SK-N-SH (cell line): ENCODE data around the gene ROBO1. TPM values are rescaled to one million over a fixed set of nuclear protein-coding genes. Genes with fewer than 3 reads are reported as not detected.

Experiments used
- CTCF ChIA-PET: fragments of 300-600, 350-600 bp; formaldehyde crosslinking; extraction: SDS; loops from one replicate; lab custom pipeline; 2021; lab: Yijun Ruan, JAX
- POLR2A ChIA-PET: fragments of 350-600 bp; sonication (Branson Sonifier 250); formaldehyde crosslinking; extraction: SDS; loops from one replicate; lab custom pipeline; 2020; ENCODE audit warnings: antibody characterized with exemption, inconsistent platforms; lab: Yijun Ruan, JAX
- DNase-seq: peaks from one replicate; pipeline ENCODE4 v3.0.0; 2012
- H2AFZ ChIP-seq: fragments of 200-600 bp; sonication (generic); 2 replicates; pipeline ENCODE4 v1.8.1; 2016; ENCODE audit warnings: antibody characterized with exemption, mild to moderate bottlenecking, low read depth
- H3F3A ChIP-seq: fragments of 200-600 bp; sonication (generic); replicated peaks from 2 replicates; pipeline ENCODE3; 2016; ENCODE audit warnings: antibody characterized with exemption, mild to moderate bottlenecking; ENCODE audit not compliant: insufficient read depth
- H3K27ac ChIP-seq, 2 experiments: fragments of 200-500 bp in 1 of 2; fragments of 200-600 bp in 1 of 2; sonication (Bioruptor generic) in 1 of 2; sonication (generic), shearing (Covaris generic) in 1 of 2; 2 replicates each; pipeline versions ENCODE4 v1.5.1 to v1.6.1; 2014 to 2016; ENCODE audit warnings: low read depth in 2 of 2, inconsistent platforms in 1 of 2, low read length in 1 of 2, mild to moderate bottlenecking in 1 of 2, mixed read lengths in 1 of 2
- H3K27me3 ChIP-seq: fragments of 200-600 bp; sonication (generic), shearing (Covaris generic); 2 replicates; pipeline ENCODE4 v1.6.1; 2016; ENCODE audit warnings: mixed run types; ENCODE audit not compliant: insufficient read depth
- H3K36me3 ChIP-seq, 2 experiments: fragments of 200-500 bp in 1 of 2; fragments of 200-600 bp in 1 of 2; sonication (Bioruptor generic) in 1 of 2; sonication (generic) in 1 of 2; replicated peaks in 1 of 2; 2 replicates each; pipeline versions ENCODE3 to v1.5.1; 2014 to 2016; ENCODE audit warnings: low read length in 1 of 2, mild to moderate bottlenecking in 1 of 2; ENCODE audit not compliant: insufficient read depth in 2 of 2, control insufficient read depth in 1 of 2
- H3K4me1 ChIP-seq, 2 experiments: fragments of 200-500 bp in 1 of 2; fragments of 200-600 bp in 1 of 2; sonication (Bioruptor generic) in 1 of 2; sonication (generic), shearing (Covaris generic) in 1 of 2; 2 replicates each; pipeline versions ENCODE4 v1.5.1 to v1.6.1; 2014 to 2016; ENCODE audit warnings: low read depth in 1 of 2, low read length in 1 of 2, mixed run types in 1 of 2; ENCODE audit not compliant: insufficient read depth in 2 of 2, control insufficient read depth in 1 of 2
- H3K4me2 ChIP-seq: fragments of 200-600 bp; sonication (generic), shearing (Covaris generic); 2 replicates; pipeline ENCODE4 v1.6.1; 2017; ENCODE audit warnings: mixed run types
- H3K4me3 ChIP-seq, 2 experiments: fragments of 200-500 bp in 1 of 2; fragments of 200-600 bp in 1 of 2; sonication (Bioruptor generic) in 1 of 2; sonication (generic), shearing (Covaris generic) in 1 of 2; 2 replicates each; pipeline versions ENCODE4 v1.5.1 to v1.8.1; 2014 to 2016; ENCODE audit warnings: low read depth in 2 of 2, inconsistent platforms in 1 of 2, low read length in 1 of 2, mild to moderate bottlenecking in 1 of 2, mixed read lengths in 1 of 2, moderate library complexity in 1 of 2
- H3K79me2 ChIP-seq: fragments of 200-600 bp; sonication (generic); 2 replicates; pipeline ENCODE4 v1.8.1; 2017; ENCODE audit warnings: mild to moderate bottlenecking; ENCODE audit not compliant: insufficient read depth
- H3K9ac ChIP-seq: fragments of 200-600 bp; sonication (generic); 2 replicates; pipeline ENCODE4 v1.6.1; 2017; ENCODE audit warnings: mixed run types
- H3K9me2 ChIP-seq: fragments of 200-600 bp; sonication (generic); 2 replicates; pipeline ENCODE4 v1.6.1; 2017; ENCODE audit warnings: mixed run types
- H3K9me3 ChIP-seq: fragments of 200-600 bp; sonication (generic); 2 replicates; pipeline ENCODE4 v1.6.1; 2017; ENCODE audit warnings: mixed run types, mild to moderate bottlenecking, moderate library complexity
- H4K20me1 ChIP-seq: fragments of 200-600 bp; sonication (generic); 2 replicates; pipeline ENCODE4 v1.6.1; 2017; ENCODE audit warnings: mild to moderate bottlenecking, mixed run types; ENCODE audit not compliant: insufficient read depth
- CHD2 ChIP-seq: fragments of 150-350 bp; IDR thresholded peaks from 2 replicates; pipeline ENCODE4 v1.6.1; 2018; ENCODE audit warnings: low read length; ENCODE audit not compliant: partially characterized antibody
- EP300 ChIP-seq, 2 experiments: IDR thresholded peaks; 2 replicates each; pipeline versions ENCODE4 v1.4.0 to v1.6.1; 2012; ENCODE audit warnings: borderline replicate concordance in 1 of 2, low read depth in 1 of 2, low read length in 1 of 2
- EZH2phosphoT487 ChIP-seq: fragments of 200-600 bp; sonication (generic); IDR thresholded peaks from 2 replicates; pipeline ENCODE4 v1.6.1; 2017; ENCODE audit warnings: low read depth, mixed run types, mild to moderate bottlenecking, antibody characterized with exemption, moderate library complexity, borderline replicate concordance
- FOSL2 ChIP-seq: IDR thresholded peaks from 2 replicates; pipeline ENCODE4 v1.4.0; 2012; ENCODE audit warnings: low read depth, mild to moderate bottlenecking, moderate library complexity, borderline replicate concordance
- FOXJ3 ChIP-seq: sonication (generic); formaldehyde crosslinking; IDR thresholded peaks from 2 replicates; pipeline ENCODE4 v1.5.1; 2020; ENCODE audit warnings: mild to moderate bottlenecking, missing genetic modification reagents
- GABPA ChIP-seq: IDR thresholded peaks from 2 replicates; pipeline ENCODE4 v1.4.0; 2012; ENCODE audit warnings: low read depth, mild to moderate bottlenecking
- JUND ChIP-seq: IDR thresholded peaks from 2 replicates; pipeline ENCODE4 v1.4.0; 2012
- MEF2A ChIP-seq: IDR thresholded peaks from 2 replicates; pipeline ENCODE4 v1.4.0; 2012; ENCODE audit warnings: low read depth, borderline replicate concordance
- MXI1 ChIP-seq: IDR thresholded peaks from 2 replicates; pipeline ENCODE4 v1.6.1; 2012; ENCODE audit warnings: mild to moderate bottlenecking, low read depth, low read length, improper control_type of control experiment
- NFIC ChIP-seq: IDR thresholded peaks from 2 replicates; pipeline ENCODE4 v1.4.0; 2012; ENCODE audit warnings: borderline replicate concordance
- POLR2AphosphoS5 ChIP-seq: IDR thresholded peaks from 2 replicates; pipeline ENCODE4 v1.6.1; 2012; ENCODE audit warnings: low read depth, low read length
- REST ChIP-seq: IDR thresholded peaks from 2 replicates; pipeline ENCODE4 v1.6.1; 2012; ENCODE audit warnings: mild to moderate bottlenecking, low read depth, low read length, moderate library complexity
- RXRA ChIP-seq: IDR thresholded peaks from 2 replicates; pipeline ENCODE4 v1.4.0; 2012; ENCODE audit warnings: low read depth, mild to moderate bottlenecking, borderline replicate concordance
- SIN3A ChIP-seq: IDR thresholded peaks from 2 replicates; pipeline ENCODE4 v1.6.1; 2012; ENCODE audit warnings: low read depth, mild to moderate bottlenecking, low read length, moderate library complexity, borderline replicate concordance
- SMC3 ChIP-seq: IDR thresholded peaks from 2 replicates; pipeline ENCODE4 v1.6.1; 2012; ENCODE audit warnings: low read depth, low read length, improper control_type of control experiment
- TCF12 ChIP-seq: IDR thresholded peaks from 2 replicates; pipeline ENCODE4 v1.4.0; 2012
- TEAD4 ChIP-seq: IDR thresholded peaks from 2 replicates; pipeline ENCODE4 v1.4.0; 2012; ENCODE audit warnings: mild to moderate bottlenecking, borderline replicate concordance; ENCODE audit not compliant: insufficient read depth
- WGBS: methylation state at CpG from one replicate; pipeline ENCODE4 v1.1.6; 2017; ENCODE audit warnings: low lambda C conversion rate; 5-methylcytosine and 5-hydroxymethylcytosine counted together
- polyA plus RNA-seq, 3 experiments: library from polyadenylated mRNA; depleted of rRNA; stranded (reverse); fragments of >200 nt; gene quantifications; 2 replicates each; pipeline ENCODE4 v1.2.3, GENCODE V29; 2012
- TF ChIP-seq, protein P1 (sequence below): fragments of 150-350 bp; IDR thresholded peaks from 2 replicates; pipeline ENCODE4 v1.6.1; 2016; ENCODE audit warnings: mild to moderate bottlenecking, low read depth, low read length
- TF ChIP-seq, protein P2 (sequence below): fragments of 200-600 bp; sonication (generic); IDR thresholded peaks from 2 replicates; pipeline ENCODE4 v1.6.1; 2017; ENCODE audit warnings: antibody characterized with exemption, mild to moderate bottlenecking, moderate library complexity
- TF ChIP-seq, protein P3 (sequence below): fragments of 150-350 bp; IDR thresholded peaks from 2 replicates; pipeline ENCODE4 v1.6.1; 2017; ENCODE audit warnings: antibody characterized with exemption, low read length, low read depth, borderline replicate concordance
- TF ChIP-seq, protein P4 (sequence below): IDR thresholded peaks from 2 replicates; pipeline ENCODE4; 2012

ROBO1 gene
- polyA plus RNA-seq, 1 of the 3 experiments (the other 2 are of a cell fraction): 22.7 TPM

DNA sequence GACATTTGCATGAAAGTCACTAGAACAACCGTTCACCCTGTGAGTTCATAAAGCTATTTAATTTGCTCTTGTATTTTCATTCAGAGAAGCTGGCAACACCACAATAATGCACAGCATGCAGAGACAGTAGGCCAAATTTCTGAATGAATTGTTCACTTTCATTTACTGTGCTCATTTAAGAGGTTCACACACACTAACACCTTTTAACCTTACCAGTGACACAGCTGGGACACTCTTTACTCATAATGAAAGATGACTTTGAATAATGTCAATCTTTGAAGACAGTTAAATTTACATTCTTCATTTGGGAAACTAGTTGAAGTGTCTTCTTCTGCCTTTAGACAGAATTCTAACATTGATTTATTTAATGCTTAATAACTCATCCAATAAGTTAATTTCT, 95.7 kb downstream of the ROBO1 start:
- Histone ChIP-seq H2AFZ (no peak overlapping the region), H3K4me1 (no peaks in the 10 kb centered on the region), H3K27ac (no peak overlapping the region), H3K36me3 (no peaks in the 10 kb centered on the region), H3K9ac (no peak overlapping the region), H3K27me3 (no peaks in the 10 kb centered on the region), H3F3A (no peaks in the 10 kb centered on the region), H4K20me1 (no peaks in the 10 kb centered on the region), H3K4me3 (no peak overlapping the region), H3K9me3 (no peaks in the 10 kb centered on the region), H3K79me2 (no peaks in the 10 kb centered on the region), H3K4me2 (no peak overlapping the region), H3K9me2 (no peaks in the 10 kb centered on the region)
- WGBS: 42% methylated on average over 1 of the region's 1 CpG
- DNase-seq: no peak
- TF ChIP-seq NFIC: no peak
- TF ChIP-seq TEAD4: no peak
- no peak for TF ChIP-seq REST
- TF ChIP-seq, protein P1, sequence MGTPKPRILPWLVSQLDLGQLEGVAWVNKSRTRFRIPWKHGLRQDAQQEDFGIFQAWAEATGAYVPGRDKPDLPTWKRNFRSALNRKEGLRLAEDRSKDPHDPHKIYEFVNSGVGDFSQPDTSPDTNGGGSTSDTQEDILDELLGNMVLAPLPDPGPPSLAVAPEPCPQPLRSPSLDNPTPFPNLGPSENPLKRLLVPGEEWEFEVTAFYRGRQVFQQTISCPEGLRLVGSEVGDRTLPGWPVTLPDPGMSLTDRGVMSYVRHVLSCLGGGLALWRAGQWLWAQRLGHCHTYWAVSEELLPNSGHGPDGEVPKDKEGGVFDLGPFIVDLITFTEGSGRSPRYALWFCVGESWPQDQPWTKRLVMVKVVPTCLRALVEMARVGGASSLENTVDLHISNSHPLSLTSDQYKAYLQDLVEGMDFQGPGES: no peak
- CTCF ChIA-PET: no interaction called here
- POLR2A ChIA-PET: no interaction called here

- Histone ChIP-seq H3K9me3 (no peaks in the 10 kb centered on the region), H3K4me3 (no peak overlapping the region), H3K79me2 (no peaks in the 10 kb centered on the region), H2AFZ (no peak overlapping the region), H3K36me3 (no peaks in the 10 kb centered on the region), H3K9me2 (no peaks in the 10 kb centered on the region), H3F3A (no peaks in the 10 kb centered on the region), H3K9ac (no peak overlapping the region), H3K27ac (no peak overlapping the region), H3K4me1 (no peaks in the 10 kb centered on the region), H3K4me2 (no peak overlapping the region), H4K20me1 (no peaks in the 10 kb centered on the region), H3K27me3 (no peaks in the 10 kb centered on the region)
- ChIA-PET CTCF (no interaction called here), POLR2A (no interaction called here)
- WGBS: 36% methylated on average over 3 of the region's 3 CpGs
- no peak for DNase-seq
- TF ChIP-seq MEF2A (no peak), EP300 (IDR thresholded peaks at IDR 0.05; ENCODE audit: borderline replicate concordance in 1 of 2, low read depth in 1 of 2, low read length in 1 of 2) (no peak), SIN3A (no peak), CHD2 (no peak), MXI1 (no peak), SMC3 (no peak), POLR2AphosphoS5 (no peak), TEAD4 (no peak), JUND (no peak), FOSL2 (no peak), EZH2phosphoT487 (no peak), RXRA (no peak), TCF12 (no peak), FOXJ3 (CRISPR knock-in tag) (no peak), GABPA (no peak)
- TF ChIP-seq, protein P2, sequence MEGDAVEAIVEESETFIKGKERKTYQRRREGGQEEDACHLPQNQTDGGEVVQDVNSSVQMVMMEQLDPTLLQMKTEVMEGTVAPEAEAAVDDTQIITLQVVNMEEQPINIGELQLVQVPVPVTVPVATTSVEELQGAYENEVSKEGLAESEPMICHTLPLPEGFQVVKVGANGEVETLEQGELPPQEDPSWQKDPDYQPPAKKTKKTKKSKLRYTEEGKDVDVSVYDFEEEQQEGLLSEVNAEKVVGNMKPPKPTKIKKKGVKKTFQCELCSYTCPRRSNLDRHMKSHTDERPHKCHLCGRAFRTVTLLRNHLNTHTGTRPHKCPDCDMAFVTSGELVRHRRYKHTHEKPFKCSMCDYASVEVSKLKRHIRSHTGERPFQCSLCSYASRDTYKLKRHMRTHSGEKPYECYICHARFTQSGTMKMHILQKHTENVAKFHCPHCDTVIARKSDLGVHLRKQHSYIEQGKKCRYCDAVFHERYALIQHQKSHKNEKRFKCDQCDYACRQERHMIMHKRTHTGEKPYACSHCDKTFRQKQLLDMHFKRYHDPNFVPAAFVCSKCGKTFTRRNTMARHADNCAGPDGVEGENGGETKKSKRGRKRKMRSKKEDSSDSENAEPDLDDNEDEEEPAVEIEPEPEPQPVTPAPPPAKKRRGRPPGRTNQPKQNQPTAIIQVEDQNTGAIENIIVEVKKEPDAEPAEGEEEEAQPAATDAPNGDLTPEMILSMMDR: no peak
- TF ChIP-seq, protein P3, sequence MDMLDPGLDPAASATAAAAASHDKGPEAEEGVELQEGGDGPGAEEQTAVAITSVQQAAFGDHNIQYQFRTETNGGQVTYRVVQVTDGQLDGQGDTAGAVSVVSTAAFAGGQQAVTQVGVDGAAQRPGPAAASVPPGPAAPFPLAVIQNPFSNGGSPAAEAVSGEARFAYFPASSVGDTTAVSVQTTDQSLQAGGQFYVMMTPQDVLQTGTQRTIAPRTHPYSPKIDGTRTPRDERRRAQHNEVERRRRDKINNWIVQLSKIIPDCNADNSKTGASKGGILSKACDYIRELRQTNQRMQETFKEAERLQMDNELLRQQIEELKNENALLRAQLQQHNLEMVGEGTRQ: no peak
- TF ChIP-seq, protein P4, sequence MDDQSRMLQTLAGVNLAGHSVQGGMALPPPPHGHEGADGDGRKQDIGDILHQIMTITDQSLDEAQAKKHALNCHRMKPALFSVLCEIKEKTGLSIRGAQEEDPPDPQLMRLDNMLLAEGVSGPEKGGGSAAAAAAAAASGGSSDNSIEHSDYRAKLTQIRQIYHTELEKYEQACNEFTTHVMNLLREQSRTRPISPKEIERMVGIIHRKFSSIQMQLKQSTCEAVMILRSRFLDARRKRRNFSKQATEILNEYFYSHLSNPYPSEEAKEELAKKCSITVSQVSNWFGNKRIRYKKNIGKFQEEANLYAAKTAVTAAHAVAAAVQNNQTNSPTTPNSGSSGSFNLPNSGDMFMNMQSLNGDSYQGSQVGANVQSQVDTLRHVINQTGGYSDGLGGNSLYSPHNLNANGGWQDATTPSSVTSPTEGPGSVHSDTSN: no peak
These were observed 97.6 kb downstream of the ROBO1 start for GRCh38 chr3:79670178-79670577.
